GM12878 (cell line): Measurements from ENCODE around the gene SAMD9.

Source experiments
- ESRRA ChIP-seq: IDR thresholded peaks from 2 replicates; pipeline ENCODE4 v1.6.1; 2012; ENCODE audit warnings: mild to moderate bottlenecking, low read length, improper control_type of control experiment
- POLR2A ChIP-seq: IDR thresholded peaks from 2 replicates; pipeline ENCODE4 v1.6.1; 2011; ENCODE audit warnings: low read depth, mild to moderate bottlenecking, low read length

DNA sequence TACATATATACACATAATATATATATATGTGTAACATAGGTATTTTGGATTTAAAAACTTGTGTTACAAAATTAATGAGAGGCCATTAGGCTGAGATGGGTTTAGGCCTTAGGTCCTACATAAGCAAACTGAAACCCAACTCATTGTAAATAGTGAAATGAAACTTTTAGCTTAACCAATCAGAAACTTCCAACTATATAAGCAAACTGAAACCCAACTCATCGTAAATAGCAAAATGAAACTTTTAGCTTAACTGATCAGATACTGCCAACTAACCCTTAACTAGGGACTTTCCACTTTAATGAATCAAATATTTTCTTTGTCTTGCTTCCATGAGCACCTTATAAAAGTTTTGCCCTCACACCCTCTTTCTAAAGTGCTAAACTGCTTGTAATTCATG, 47.7 kb upstream of the SAMD9 start:
- no peak for TF ChIP-seq POLR2A
- no peak for TF ChIP-seq ESRRA
